ENCODE measurements around the gene HSPA4. TPM values are rescaled to one million over a fixed set of nuclear protein-coding genes. Genes with fewer than 3 reads are reported as not detected.

HSPA4 gene
- total and polyA plus RNA-seq, 2 experiments from 2014 or later: 340 to 343 TPM

- Mint-ChIP-seq H3K36me3 (ENCODE audit: low read depth) (no peaks in the 10 kb centered on the region), H3K9me3 (no peaks in the 10 kb centered on the region; the same call in 2 of the 3 replicates), H3K27ac (no peak overlapping the region), H3K4me3 (no peak overlapping the region), H3K4me1 (no peaks in the 10 kb centered on the region; the same call in 1 of the 3 replicates), H3K27me3 (ENCODE audit: insufficient read depth, low read depth, poor library complexity) (peaks cover 1% of the 10 kb centered on the region)
- TF ChIP-seq NANOG (IDR thresholded peaks at IDR 0.05; ENCODE audit: borderline replicate concordance): no peak
- TF ChIP-seq ETS1 (IDR thresholded peaks at IDR 0.05): no peak
- no peak for TF ChIP-seq CREB1 (CRISPR knock-in tag; IDR thresholded peaks at IDR 0.05; ENCODE audit: low read depth)
- TF ChIP-seq STAT1 (IDR thresholded peaks at IDR 0.05; ENCODE audit: unreplicated experiment): no peak
- TF ChIP-seq REST (IDR thresholded peaks at IDR 0.05; ENCODE audit: unreplicated experiment): no peak
- TF ChIP-seq ZNF114 (CRISPR knock-in tag; IDR thresholded peaks at IDR 0.05): no peak
- TF ChIP-seq, protein P1, sequence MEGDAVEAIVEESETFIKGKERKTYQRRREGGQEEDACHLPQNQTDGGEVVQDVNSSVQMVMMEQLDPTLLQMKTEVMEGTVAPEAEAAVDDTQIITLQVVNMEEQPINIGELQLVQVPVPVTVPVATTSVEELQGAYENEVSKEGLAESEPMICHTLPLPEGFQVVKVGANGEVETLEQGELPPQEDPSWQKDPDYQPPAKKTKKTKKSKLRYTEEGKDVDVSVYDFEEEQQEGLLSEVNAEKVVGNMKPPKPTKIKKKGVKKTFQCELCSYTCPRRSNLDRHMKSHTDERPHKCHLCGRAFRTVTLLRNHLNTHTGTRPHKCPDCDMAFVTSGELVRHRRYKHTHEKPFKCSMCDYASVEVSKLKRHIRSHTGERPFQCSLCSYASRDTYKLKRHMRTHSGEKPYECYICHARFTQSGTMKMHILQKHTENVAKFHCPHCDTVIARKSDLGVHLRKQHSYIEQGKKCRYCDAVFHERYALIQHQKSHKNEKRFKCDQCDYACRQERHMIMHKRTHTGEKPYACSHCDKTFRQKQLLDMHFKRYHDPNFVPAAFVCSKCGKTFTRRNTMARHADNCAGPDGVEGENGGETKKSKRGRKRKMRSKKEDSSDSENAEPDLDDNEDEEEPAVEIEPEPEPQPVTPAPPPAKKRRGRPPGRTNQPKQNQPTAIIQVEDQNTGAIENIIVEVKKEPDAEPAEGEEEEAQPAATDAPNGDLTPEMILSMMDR (conservative IDR thresholded peaks at IDR 0.05; ENCODE audit: low read depth in 2 of 2): no peak
- TF ChIP-seq POLR2AphosphoS5 (IDR thresholded peaks at IDR 0.05; ENCODE audit: low read depth): no peak
- no peak for TF ChIP-seq JUNB (IDR thresholded peaks at IDR 0.05; ENCODE audit: unreplicated experiment)
- Histone ChIP-seq H3K36me3 (ENCODE audit: insufficient read depth) (no peaks in the 10 kb centered on the region), H3F3A (replicated peaks; ENCODE audit: low read depth) (no peaks in the 10 kb centered on the region), H3K27ac (ENCODE audit: low read depth) (no peak overlapping the region), H2AFZ (no peak overlapping the region), H3K79me2 (replicated peaks; ENCODE audit: insufficient read depth) (no peaks in the 10 kb centered on the region), H3K4me1 (ENCODE audit: insufficient read depth) (no peaks in the 10 kb centered on the region), H3K27me3 (ENCODE audit: insufficient read depth) (no peaks in the 10 kb centered on the region), H4K20me1 (replicated peaks; ENCODE audit: insufficient read depth) (no peaks in the 10 kb centered on the region), H3K4me2 (no peak overlapping the region), H3K9me2 (ENCODE audit: insufficient read depth) (no peaks in the 10 kb centered on the region), H3K4me3 (no peak overlapping the region)
- ATAC-seq: no peak
- no peak for DNase-seq (ENCODE audit: low spot score)
Observed at GRCh38 chr5:133119233-133119711, 67.5 kb downstream of the HSPA4 start.
